GM06990 (cell line): ENCODE measurements around the gene CR1.

Experiments
- DNase-seq: peaks from one replicate; pipeline ENCODE4 v3.0.0-alpha.2; 2011; ENCODE audit not compliant: insufficient read length; ENCODE audit errors: extremely low read depth
- H3K27me3 ChIP-seq: replicated peaks from 2 replicates; pipeline ENCODE4 v1.6.0; 2011; ENCODE audit warnings: low read length; ENCODE audit not compliant: control insufficient read depth, insufficient read depth
- H3K36me3 ChIP-seq: 2 replicates; pipeline ENCODE4 v1.5.1; 2011; ENCODE audit warnings: low read length; ENCODE audit not compliant: control insufficient read depth, insufficient read depth
- H3K4me3 ChIP-seq: replicated peaks from 2 replicates; pipeline ENCODE4 v1.5.1; 2011; ENCODE audit warnings: low read depth, mild to moderate bottlenecking, control low read depth, low read length
- CTCF ChIP-seq: IDR thresholded peaks from 2 replicates; pipeline ENCODE4 v1.5.1; 2011; ENCODE audit warnings: low read length, control low read depth, mild to moderate bottlenecking, inconsistent platforms; ENCODE audit not compliant: insufficient read depth, poor library complexity, severe bottlenecking

Gene CR1

GRCh38 chr1:207495801-207496792, at the start of gene CR1:
Gene CR1, plus strand, starts transcription at chr1:207496157. Its CDS starts 111 bp downstream, at chr1:207496268.
- H3K27me3 ChIP-seq, result no peaks in the 10 kb centered on the region
- peak; percentile 67 for DNase-seq
- H3K4me3 ChIP-seq, result peak within 1 kb of the TSS; percentile 76
- no peaks in the 10 kb centered on the region for H3K36me3 ChIP-seq
- TF ChIP-seq CTCF, result no peak

GRCh38 chr1:207453710-207454045, 42.3 kb upstream of the CR1 start:
- no peak for DNase-seq
- no peaks in the 10 kb centered on the region for H3K36me3 ChIP-seq
- H3K27me3 ChIP-seq, result no peaks in the 10 kb centered on the region
- H3K4me3 ChIP-seq, result peak overlapping the region; percentile 81
- no peak for TF ChIP-seq CTCF

- TF ChIP-seq CTCF, result peak; percentile 74
- DNase-seq, result peak; percentile 87
- Histone ChIP-seq H3K27me3 (no peaks in the 10 kb centered on the region), H3K4me3 (peak within 1 kb of the TSS; percentile 81), H3K36me3 (no peaks in the 10 kb centered on the region)
Observed at GRCh38 chr1:207454046-207454964, 41.7 kb upstream of the CR1 start, which contains the start of gene CR2. Gene CR2, plus strand, starts transcription at chr1:207454328. Its CDS starts 91 bp downstream, at chr1:207454419.

DNA sequence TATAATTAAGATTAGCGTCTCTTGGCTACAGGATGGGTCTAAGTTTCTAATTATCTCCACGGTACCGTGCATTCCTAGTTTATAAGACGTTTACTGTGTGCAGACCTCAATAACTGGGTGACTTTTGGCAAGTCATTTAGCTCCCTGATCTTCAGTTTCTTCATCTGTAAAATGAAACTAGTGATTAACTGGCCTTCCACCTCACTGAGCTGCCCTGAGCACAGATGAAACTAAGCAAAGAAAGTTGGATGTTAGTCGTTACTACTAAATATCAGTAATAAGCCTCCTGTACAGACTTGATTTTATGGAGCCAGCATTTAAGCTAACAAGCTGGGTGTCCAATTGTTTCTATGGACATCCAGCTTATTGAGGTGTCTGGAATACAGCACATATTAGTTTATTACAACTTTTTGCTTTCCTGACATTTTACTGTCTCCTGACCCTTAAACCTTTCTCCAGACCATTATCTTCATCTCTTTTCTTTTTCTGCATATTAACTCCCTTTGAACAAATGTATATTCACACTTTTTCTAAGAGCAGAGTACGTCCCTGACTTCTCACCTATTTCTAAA, 40.7 kb upstream of the CR1 start:
- Histone ChIP-seq H3K4me3 (peak overlapping the region; percentile 81), H3K27me3 (no peaks in the 10 kb centered on the region), H3K36me3 (no peaks in the 10 kb centered on the region)
- TF ChIP-seq CTCF, result no peak
- no peak for DNase-seq

GRCh38 chr1:207458414-207458813, 37.5 kb upstream of the CR1 start:
- no peak for TF ChIP-seq CTCF
- Histone ChIP-seq H3K27me3 (no peaks in the 10 kb centered on the region), H3K4me3 (no peak overlapping the region), H3K36me3 (no peaks in the 10 kb centered on the region)
- DNase-seq, result no peak
